ENCODE results near the gene RGPD8. TPM values are rescaled to one million over a fixed set of nuclear protein-coding genes. Genes with fewer than 3 reads are reported as not detected.
A peak's percentile ranks its signal among the peaks of the same experiment; 100 is the strongest.

RGPD8 gene
- total and polyA plus RNA-seq, 2 experiments from 2014 or later: 2.1 to 11.6 TPM

- no peak overlapping the region for H2AFZ ChIP-seq
- WGBS, 2 experiments (ENCODE audit: low coverage in 1 of 2, low lambda C conversion rate in 2 of 2, missing lambda C conversion rate in 2 of 2): 83 to 91% methylated on average over 3 of the region's 3 CpGs
- no peaks in the 10 kb centered on the region for H3K79me2 ChIP-seq (ENCODE audit: insufficient read depth)
- no peak for DNase-seq
- no peak overlapping the region for H3K27ac ChIP-seq
- H3K9me3 ChIP-seq (ENCODE audit: low read depth): no peaks in the 10 kb centered on the region
- no peaks in the 10 kb centered on the region for H3K27me3 ChIP-seq (replicated peaks; ENCODE audit: insufficient read depth)
- H3K9ac ChIP-seq: no peak overlapping the region
- no peaks in the 10 kb centered on the region for H4K20me1 ChIP-seq (ENCODE audit: insufficient read depth)
- H3K9me2 ChIP-seq (ENCODE audit: insufficient read depth): no peaks in the 10 kb centered on the region
- H3K4me1 ChIP-seq (ENCODE audit: insufficient read depth): no peaks in the 10 kb centered on the region
- in situ Hi-C loops (cut with MboI): no loop called here
- H3K4me3 ChIP-seq: no peak overlapping the region
- 0 out of 2 replicates have a peak, but pooled peaks cover 7% of the 10 kb centered on the region for H3K36me3 ChIP-seq (ENCODE audit: low read depth)
- no peak for TF ChIP-seq EZH2phosphoT487 (IDR thresholded peaks at IDR 0.05; ENCODE audit: insufficient read depth, low read depth)
- no peak for TF ChIP-seq EZH2 (IDR thresholded peaks at IDR 0.05; ENCODE audit: insufficient read depth, poor library complexity, severe bottlenecking)
- no peaks in the 10 kb centered on the region for H3F3A ChIP-seq (ENCODE audit: insufficient read depth)
- no peak overlapping the region for H3K4me2 ChIP-seq (ENCODE audit: unreplicated experiment)
These were observed 110.5 kb downstream of the RGPD8 start for GRCh38 chr2:112322919-112323318.

GRCh38 chr2:112321375-112322320 lies 111.8 kb downstream of the RGPD8 start:
- no peaks in the 10 kb centered on the region for H3K27me3 ChIP-seq (replicated peaks; ENCODE audit: insufficient read depth)
- H3K4me3 ChIP-seq: no peak overlapping the region
- H3K4me2 ChIP-seq (ENCODE audit: unreplicated experiment): no peak overlapping the region
- H3K36me3 ChIP-seq (ENCODE audit: low read depth): 0 out of 2 replicates have a peak, but pooled peaks cover 7% of the 10 kb centered on the region
- no peaks in the 10 kb centered on the region for H3K4me1 ChIP-seq (ENCODE audit: insufficient read depth)
- 93% methylated on average over 3 of the region's 3 CpGs; no CpG with 5 or more reads in 1 of the 2 experiments for WGBS, 2 experiments (ENCODE audit: low coverage in 1 of 2, low lambda C conversion rate in 2 of 2, missing lambda C conversion rate in 2 of 2)
- no peak for TF ChIP-seq EZH2 (IDR thresholded peaks at IDR 0.05; ENCODE audit: insufficient read depth, poor library complexity, severe bottlenecking)
- no peak for TF ChIP-seq EZH2phosphoT487 (IDR thresholded peaks at IDR 0.05; ENCODE audit: insufficient read depth, low read depth)
- H3K79me2 ChIP-seq (ENCODE audit: insufficient read depth): no peaks in the 10 kb centered on the region
- no peak overlapping the region for H3K27ac ChIP-seq
- H4K20me1 ChIP-seq (ENCODE audit: insufficient read depth): no peaks in the 10 kb centered on the region
- no peaks in the 10 kb centered on the region for H3K9me3 ChIP-seq (ENCODE audit: low read depth)
- no peak overlapping the region for H2AFZ ChIP-seq
- H3F3A ChIP-seq (ENCODE audit: insufficient read depth): no peaks in the 10 kb centered on the region
- DNase-seq: peak; percentile 44
- no peaks in the 10 kb centered on the region for H3K9me2 ChIP-seq (ENCODE audit: insufficient read depth)
- H3K9ac ChIP-seq: no peak overlapping the region
- in situ Hi-C loops (cut with MboI): no loop called here

Small RNA genes lying within 50 kb of the gene (small RNA-seq; reads per million reads assigned to genes)
- not detected for gene AC115115.1 (ENCODE audit: low read depth, low replicate concordance)

Other genes with a start within 250 kb of the RGPD8 start
- 0.51 and 2.7 TPM in 2 replicates for gene ZC3H8, start 178.6 kb downstream of the RGPD8 start, total RNA-seq (2014; rRNA removed; shearing (Covaris generic))
- gene ZC3H8, start 178.6 kb downstream of the RGPD8 start, polyA plus RNA-seq (2016; fragmentation: Nextera tagmentation; extraction: Ambion mirVana): 7.0 and 9.5 TPM in 2 replicates
- 2.5 and 3.3 TPM in 2 replicates for gene ZC3H6, start 158.0 kb downstream of the RGPD8 start, total RNA-seq (2014; rRNA removed; shearing (Covaris generic))
- 2.1 and 2.5 TPM in 2 replicates for gene ZC3H6, start 158.0 kb downstream of the RGPD8 start, polyA plus RNA-seq (2016; fragmentation: Nextera tagmentation; extraction: Ambion mirVana)
- gene TTL, start 48.5 kb upstream of the RGPD8 start, total RNA-seq (2014; rRNA removed; shearing (Covaris generic)): 68.4 and 69.7 TPM in 2 replicates
- 11.1 and 11.5 TPM in 2 replicates for gene TTL, start 48.5 kb upstream of the RGPD8 start, polyA plus RNA-seq (2016; fragmentation: Nextera tagmentation; extraction: Ambion mirVana)
- 9.2 and 16.5 TPM in 2 replicates for gene POLR1B, start 108.8 kb upstream of the RGPD8 start, total RNA-seq (2014; rRNA removed; shearing (Covaris generic))
- 8.2 and 9.8 TPM in 2 replicates for gene POLR1B, start 108.8 kb upstream of the RGPD8 start, polyA plus RNA-seq (2016; fragmentation: Nextera tagmentation; extraction: Ambion mirVana)
- gene CHCHD5, start 151.0 kb upstream of the RGPD8 start, total RNA-seq (2014; rRNA removed; shearing (Covaris generic)): 7.1 and 9.5 TPM in 2 replicates
- 55.4 and 57.8 TPM in 2 replicates for gene CHCHD5, start 151.0 kb upstream of the RGPD8 start, polyA plus RNA-seq (2016; fragmentation: Nextera tagmentation; extraction: Ambion mirVana)
- 135 and 153 TPM in 2 replicates for gene SLC20A1, start 212.3 kb upstream of the RGPD8 start, total RNA-seq (2014; rRNA removed; shearing (Covaris generic))
- gene SLC20A1, start 212.3 kb upstream of the RGPD8 start, polyA plus RNA-seq (2016; fragmentation: Nextera tagmentation; extraction: Ambion mirVana): 191 and 193 TPM in 2 replicates